A204.1 (cell line): Measurements from ENCODE around the gene CAPN7.
A peak's percentile ranks its signal among the peaks of the same experiment; 100 is the strongest.
"Not testable (repeated sequence)": the region's sequence is repeated elsewhere in the genome, so short reads cannot be mapped to it uniquely, and the experiment has no call there.

Experiments
- FAIRE-seq: peaks from 2 replicates; lab custom pipeline; 2012; peaks lifted over from hg19 to GRCh38; lab: Jason Lieb, UNC

Gene CAPN7

DNA sequence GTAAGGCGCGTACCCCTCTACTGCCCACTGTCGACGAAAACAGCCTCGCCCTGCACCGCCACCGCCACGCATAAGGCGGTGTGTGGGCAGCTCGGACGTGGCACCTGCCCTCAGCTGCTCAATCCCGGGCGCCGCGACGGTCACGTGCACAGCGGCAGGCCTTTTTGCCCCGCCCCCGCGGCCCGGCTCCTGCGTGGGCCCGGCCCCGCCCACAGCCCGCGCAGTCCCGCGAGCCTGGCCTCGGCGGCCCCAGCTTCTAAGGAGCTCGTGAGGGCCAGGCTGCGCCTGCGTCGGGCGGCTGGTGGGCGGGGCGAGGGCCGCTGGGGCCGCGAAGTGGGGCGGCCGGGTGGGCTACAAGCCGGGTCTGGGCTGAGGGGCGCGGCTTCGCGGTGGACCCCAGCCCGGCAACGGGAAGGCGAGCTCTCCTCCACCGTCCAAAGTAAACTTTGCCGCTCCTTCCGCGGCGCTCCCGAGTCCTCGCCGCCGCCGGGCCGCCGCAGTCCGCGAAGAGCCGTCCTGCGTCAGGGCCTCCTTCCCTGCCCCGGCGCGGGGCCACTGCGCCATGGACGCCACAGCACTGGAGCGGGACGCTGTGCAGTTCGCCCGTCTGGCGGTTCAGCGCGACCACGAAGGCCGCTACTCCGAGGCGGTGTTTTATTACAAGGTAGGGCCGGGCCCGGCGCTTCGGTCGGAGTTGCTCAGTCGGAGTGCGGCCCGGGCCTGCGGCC is at the start of gene CAPN7:
Gene CAPN7 (plus strand): TSS at position 313 of the 728 bp plus-strand sequence. CDS start 250 bp downstream, at position 563.
- FAIRE-seq = no peak

DNA sequence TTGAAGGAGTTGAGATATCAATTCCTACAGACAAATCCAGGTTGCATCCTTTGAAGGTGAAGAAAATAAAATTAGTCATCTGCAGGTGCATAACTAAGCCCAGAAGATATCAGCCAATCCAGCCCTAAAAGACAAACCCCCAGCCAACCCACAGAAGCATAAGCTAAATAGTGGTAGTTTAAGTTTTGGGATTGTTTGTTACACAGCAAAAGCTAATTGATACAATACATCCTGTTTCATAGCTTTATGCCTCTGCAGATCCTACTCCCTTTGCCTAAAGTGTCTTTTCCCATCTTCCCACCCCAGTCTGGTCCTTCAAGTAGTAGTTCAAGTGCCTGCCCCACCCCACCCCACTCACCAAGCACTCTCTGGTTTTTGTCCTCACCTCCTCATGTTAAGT is 48.6 kb upstream of the CAPN7 start:
- FAIRE-seq = no peak

DNA sequence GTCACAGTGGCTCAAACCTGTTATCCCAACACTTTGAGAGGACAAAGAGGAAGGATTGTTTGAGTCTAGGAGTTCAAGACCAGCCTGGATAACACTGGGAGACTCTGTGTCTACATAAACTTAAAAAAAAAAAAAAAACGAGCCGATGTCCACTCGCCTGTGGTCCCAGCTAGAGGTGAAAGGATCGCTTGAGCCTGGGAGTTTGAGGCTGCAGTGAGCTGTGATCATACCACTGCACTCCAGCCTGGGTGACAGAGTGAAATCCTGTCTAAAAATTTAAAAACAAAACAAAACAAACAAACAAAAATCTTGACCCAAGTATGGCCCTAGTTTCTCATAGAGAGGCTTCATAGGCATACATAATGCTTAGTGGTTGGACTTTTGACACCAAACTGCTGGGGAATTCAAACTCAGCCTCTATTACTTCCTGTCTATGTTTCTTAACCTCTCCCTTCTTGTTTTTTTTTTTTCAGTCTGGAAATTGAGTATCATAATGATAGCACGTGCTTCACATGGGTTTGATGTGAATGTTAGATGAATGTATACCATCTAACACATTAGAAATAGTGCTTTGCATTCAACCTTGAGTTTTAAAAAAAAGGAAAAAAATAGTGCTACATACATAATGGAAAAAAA is 46.4 kb upstream of the CAPN7 start:
- no peak for FAIRE-seq

DNA sequence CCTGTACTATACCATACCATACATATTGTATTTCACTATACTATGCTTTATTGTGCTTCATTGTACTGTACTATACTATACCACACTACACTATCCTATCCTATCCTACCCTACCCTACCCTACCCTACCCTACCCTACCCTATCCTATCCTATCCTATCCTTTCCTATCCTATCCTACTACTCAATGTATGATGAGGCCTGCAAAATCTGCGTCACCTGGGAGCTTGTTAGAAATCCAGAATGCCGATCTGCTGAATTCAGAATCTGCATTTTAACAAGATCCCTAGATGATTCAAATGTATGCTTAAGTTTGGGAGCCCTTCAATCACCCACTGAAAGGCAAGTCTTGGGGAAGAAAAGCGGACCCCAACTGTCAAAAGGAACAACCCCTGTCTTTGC is 45.4 kb upstream of the CAPN7 start:
- FAIRE-seq = no peak

DNA sequence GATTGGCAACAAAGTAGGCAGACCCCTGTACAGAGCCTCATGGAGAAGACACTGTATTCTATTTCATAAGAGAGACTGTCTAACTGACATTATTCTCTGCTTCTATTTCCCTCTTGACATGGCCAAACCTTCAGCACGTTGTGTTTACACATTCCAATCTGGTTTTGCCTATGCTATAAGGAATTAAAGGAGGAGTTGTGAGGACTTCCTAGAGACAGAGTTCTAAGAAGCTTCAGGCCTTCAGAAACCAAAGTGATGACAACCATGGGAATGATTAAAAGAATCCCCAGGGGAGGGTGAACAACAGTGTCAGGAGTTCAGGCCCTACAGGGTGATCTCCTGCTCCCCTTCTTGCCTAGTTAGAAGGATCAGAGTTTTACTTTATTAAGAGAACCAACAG is 44.9 kb upstream of the CAPN7 start:
- no peak for FAIRE-seq

DNA sequence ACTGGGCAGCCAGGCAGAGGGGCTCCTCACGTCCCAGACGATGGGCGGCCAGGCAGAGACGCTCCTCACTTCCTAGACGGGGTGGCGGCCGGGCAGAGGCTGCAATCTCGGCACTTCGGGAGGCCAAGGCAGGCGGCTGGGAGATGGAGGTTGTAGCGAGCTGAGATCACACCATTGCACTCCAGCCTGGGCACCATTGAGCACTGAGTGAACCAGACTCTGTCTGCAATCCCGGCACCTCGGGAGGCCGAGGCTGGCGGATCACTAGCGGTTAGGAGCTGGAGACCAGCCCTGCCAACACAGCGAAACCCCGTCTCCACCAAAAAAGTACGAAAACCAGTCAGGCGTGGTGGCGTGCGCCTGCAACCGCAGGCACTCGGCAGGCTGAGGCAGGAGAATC is 42.4 kb upstream of the CAPN7 start:
- FAIRE-seq = not testable (repeated sequence)

DNA sequence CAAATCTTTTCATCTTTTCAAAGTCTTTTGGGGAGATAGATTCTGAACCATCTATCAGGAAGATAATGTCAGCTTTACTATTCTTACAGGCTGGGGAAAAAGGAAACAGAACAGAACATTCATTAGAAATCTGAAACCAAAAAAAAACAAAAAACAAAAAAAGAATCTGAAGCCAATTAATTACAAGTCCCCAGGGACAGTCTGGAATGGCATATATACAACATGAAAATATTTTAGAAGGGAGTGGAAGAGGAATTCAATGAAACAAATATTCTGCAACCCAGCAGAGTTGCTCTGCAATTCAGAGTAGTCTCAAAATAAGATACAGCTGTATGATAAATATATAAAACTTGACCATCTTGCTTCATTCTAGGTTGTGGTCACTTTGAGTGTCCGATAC is 41.7 kb upstream of the CAPN7 start:
- no peak for FAIRE-seq

DNA sequence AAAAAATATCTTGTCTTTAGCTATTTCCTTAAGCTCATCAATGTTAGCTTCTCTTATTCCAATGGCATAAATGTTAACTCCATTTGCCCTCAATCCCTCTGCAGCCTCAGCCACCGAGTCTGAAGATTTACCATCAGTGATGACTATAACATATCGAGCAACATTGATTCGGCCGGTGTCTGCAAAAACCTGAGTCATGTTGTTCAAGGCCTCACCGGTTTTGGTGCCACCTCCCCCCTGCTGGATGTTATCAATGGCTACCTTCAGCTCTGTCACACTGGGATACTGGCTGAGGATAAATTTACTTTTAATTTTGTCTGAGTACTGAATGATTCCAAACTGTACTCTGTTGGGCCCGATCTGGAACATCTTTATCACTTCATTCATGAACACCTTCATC is 41.0 kb upstream of the CAPN7 start:
- FAIRE-seq = no peak

DNA sequence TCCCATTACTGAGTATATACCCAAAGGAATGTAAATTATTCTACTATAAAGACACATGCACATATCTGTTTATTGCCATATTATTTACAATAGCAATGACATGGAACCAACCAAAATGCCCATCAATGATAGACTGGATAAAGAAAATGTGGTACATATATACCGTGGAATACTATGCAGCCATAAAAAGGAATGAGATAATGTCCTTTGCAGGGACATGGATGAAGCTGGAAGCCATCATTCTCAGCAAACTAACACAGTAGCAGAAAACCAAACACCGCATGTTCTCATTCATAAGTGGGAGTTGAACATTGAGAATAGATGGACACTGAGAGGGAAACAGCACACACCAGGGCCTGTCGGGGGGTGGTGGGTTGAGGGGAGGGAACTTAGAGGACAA is 39.7 kb upstream of the CAPN7 start:
- FAIRE-seq = not testable (repeated sequence)

DNA sequence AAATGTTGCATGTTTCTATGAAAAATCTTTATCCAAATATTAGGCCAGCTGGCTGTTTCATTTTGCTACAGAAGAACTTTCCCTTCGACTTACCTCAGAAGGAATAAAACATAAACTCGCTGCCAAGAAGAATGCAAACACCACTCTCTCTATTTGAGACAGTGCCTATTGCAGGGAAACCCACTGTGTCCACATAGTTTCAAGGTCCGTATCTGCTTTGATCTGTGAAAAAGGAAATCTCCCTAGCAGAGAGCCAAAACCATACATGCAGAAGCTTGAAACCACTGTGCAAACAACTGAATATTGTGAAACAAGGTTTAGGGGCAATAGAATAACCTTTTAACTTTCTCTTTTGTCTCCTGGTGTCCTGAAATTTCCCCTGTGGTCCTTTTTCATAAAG is 35.0 kb upstream of the CAPN7 start:
- no peak for FAIRE-seq

DNA sequence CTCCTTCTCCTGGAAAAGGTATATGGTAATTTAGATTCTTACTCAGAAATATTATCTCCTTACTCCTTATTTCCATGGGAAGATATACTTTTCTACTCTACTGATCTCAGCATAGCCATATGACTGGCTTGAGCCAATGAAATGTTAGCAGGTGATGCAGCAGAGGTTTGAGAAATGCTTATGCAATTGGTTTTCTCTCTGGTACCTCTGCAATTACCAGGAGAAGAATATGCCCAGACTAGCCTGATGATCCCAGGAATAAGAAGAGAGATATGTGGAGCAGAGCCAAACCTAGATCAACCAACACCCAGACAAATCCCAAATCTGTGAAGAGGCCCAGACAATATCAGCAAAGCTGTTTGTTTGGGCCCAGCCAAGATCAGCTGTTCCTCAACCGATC is 33.2 kb upstream of the CAPN7 start:
- no peak for FAIRE-seq

DNA sequence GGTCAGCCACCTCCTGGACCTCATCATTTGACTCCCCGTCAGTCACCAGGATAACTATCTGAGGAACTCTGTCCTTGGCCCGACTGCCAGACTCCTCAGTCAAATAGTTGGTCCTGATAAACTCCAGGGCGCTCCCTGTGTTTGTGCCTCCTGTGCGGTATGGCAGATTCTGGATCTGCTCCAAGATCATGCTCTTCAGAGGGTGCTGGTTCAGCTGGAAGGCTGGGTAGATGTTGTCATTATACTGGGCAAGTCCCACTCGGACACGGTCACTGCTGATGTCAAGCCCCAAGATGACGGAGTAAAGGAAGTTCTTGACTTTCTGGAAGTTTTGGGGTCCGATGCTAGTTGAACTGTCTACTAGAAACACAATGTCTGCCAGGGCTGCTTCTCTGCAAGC is 31.1 kb upstream of the CAPN7 start:
- no peak for FAIRE-seq

DNA sequence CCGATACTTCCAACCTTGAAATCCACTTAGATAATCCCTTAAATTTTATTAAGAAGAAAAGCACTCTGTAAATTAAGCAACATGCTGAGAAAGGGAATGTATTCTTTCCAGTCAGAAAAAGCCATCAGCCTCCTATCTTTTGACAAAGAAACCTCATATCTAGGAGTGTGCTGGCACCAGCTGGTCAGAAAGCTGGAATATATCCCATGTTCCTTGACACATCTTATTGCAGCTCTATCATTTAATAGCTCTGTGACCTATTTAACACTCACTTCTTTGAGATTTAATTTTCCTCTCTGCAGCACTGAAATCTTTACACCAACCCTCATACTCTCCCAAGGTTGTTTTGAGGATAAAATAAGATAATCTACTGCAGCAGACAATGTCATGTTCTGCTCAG is 30.4 kb upstream of the CAPN7 start:
- no peak for FAIRE-seq

DNA sequence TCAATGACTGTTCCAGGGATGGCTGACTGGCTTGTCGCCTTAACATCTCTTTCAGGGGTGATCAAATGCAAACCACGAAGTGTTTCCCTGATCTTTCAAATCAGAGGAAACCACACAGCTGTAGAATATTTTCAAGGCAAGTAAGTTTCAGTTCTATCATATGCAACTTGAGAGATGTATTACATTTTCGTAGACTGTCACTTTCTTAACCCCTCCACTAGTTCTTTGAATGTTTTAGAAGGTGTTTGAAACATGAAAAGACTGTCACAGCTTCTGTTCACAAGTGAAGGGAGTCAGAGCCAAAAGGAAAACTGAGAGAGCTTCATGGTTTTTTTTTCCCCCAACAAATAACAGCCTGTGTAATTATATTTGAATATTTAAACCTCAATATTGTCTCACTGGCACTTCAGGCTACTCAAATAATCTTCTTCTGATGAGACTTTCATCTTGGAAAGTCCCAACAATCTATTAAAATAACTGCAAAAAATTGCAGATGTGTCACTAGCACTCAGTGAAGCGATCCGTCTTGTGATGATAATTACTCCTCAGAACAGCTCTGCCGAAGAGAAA is 25.9 kb upstream of the CAPN7 start:
- FAIRE-seq = no peak

DNA sequence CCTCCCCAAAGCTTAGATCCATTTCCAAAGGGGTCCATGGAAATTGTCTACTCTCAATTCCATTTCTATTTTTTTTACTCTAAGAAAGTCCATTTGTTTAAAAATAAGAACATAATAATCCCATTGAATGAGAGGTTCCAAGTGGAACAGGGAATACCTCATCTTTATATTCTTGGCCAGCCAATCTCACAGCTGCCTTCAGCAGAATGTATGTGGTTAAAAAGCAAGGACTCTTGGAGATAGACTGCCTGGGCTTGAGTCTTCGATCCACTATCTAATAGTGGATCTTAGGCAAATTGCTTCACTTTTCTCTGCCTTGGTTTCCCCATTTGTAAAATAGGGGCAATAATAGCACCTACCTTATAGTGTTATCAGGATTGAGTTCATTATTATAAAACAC is 24.5 kb upstream of the CAPN7 start:
- no peak for FAIRE-seq

DNA sequence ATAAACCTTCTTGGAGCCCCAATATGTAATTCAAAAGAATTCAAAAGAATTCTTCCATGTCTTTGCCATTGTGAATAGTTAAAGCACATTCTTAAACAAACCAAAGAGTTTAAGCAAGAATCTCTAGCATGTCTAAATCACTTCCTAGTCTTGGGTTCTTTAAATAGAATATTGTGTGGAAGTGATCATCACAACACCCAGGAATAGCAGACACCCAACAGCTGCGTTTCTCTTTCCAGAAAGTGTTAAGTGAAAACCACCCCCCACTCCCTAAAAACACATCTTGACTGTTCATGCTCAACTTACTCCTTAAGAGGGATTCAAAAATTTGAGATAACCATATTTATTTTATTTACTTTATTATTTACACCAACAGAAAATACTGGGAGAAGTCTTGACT is 24.1 kb upstream of the CAPN7 start:
- no peak for FAIRE-seq

DNA sequence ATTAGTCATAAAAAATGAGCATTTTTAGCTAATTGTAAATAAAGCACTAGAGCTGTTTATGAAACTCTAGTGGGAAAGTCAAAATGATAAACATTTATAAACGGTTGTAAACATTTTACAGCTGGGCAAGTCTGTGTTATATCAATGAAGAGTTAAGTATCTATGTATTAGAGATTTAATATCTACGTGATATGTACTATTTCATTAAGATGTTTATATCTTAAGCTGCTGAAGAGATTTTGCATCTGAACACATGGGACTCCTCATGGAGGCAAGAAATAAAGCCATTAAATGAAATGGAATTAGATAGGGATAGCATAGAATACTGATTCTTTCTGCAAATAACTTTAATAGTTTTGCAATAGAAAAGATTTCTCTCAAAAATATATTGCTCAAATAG is 23.0 kb upstream of the CAPN7 start:
- FAIRE-seq = peak; percentile 6

DNA sequence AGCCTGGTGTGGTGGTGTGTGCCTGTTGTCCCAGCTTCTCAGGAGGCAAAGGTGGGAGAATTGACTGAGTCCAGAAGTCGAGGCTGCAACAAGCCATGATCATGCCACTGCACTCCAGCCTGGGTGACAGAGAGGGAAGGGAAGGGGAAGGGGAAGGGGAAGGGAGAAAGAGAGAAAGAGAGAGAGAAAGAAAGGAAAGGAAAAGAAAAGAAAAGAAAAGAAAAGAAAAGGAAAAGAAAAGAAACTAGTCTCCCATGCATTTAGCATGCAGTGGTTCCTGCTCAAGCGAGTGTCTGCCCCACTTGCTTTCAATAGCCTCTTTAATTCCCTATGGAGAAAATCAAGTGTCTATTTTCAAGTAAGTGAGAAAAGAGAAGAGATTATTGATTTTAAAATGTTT is 20.6 kb upstream of the CAPN7 start:
- no peak for FAIRE-seq

DNA sequence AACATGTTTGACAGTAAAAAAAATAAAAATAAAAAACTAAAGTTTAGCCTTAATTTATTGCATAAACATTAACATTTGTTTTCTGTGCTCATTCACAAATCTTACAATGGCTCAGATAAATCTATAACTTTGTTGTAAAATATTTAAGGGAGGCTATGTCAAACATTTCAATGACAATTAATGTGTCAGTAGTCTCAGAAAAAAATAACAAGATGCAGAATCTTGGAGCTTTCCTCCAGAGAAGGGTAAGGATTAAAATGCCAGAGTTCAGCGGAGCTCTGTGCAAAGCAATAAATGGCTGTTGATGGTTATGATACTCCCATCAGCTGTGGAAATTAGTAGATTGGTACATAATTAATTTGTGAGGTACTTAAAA is 20.0 kb upstream of the CAPN7 start:
- no peak for FAIRE-seq

DNA sequence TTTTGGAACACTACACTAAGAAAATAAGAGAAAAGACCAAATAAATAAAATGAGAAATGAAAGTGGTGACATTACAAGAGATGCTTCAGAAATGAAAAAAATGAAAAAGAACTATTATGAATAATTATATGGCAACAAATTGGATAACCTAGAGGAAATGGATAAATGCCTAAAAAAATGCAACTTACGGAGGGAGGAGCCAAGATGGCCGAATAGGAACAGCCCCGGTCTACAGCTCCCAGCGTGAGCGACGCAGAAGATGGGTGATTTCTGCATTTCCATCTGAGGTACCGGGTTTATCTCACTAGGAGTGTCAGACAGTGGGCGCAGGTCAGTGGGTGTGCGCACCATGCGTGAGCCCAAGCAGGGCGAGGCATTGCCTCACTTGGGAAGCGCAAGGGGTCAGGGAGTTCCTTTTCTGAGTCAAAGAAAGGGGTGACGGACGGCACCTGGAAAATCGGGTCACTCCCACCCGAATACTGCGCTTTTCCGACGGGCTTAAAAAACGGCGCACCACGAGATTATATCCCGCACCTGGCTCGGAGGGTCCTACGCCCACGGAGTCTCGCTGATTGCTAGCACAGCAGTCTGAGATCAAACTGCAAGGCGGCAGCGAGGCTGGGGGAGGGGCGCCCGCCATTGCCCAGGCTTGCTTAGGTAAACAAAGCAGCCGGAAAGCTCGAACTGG is 19.4 kb upstream of the CAPN7 start:
- not testable (repeated sequence) for FAIRE-seq

DNA sequence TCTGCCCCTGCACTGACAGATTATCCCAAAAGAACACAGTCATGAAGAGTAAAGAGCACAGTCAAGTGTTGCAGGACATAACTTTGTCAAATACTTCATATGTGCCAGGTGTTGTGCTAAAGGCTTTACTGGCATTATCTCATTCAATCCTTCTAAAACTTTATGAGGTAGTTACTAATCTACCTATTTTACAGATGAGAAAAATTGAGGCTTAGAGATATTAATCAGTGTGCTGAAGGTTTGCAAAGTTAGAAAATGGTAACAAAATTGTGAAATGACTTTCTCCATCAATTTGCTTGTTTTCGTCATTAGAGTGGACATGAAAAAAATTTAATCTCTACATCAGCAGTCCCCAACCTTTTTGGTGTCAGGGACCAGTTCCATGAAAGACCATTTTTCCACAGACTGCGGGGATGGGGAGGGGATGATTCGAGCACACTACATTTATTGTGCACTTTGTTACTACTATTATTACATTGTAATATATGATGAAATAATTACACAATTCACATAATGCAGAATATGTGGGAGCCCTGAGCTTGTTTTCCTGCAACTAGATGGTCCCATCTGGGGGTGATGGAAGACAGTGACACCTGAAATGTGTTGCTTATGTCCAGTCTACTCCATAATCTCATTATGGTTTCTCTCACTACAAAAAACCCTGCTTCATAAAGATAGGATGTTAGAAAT is 8.6 kb upstream of the CAPN7 start:
- no peak for FAIRE-seq

DNA sequence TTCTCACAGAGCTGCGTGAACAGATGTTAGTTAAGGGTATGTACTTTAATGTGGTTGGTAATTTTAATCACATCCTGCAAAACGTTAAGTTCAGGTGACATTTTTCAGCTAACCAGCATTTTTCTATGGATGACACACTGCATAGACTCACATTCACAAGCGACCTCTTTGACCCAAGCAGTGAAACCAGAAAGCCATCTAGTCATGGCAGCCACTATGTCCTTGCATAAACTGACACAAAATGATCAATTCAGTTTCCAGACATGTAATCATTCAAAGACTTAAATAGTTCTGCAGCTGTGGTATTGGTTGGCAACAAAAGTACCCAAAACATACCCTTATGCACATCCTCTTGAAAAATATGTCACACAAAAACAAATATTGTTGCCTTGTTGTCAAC is 7.4 kb upstream of the CAPN7 start:
- FAIRE-seq = no peak
